RKO (cell line): Measurements from ENCODE around the gene PTGER4.
A peak's percentile ranks its signal among the peaks of the same experiment; 100 is the strongest.
"Not testable (repeated sequence)": the region's sequence is repeated elsewhere in the genome, so short reads cannot be mapped to it uniquely, and the experiment has no call there.

Source experiments
- DNase-seq: peaks from one replicate; pipeline ENCODE4 v3.0.0-alpha.2; 2016; ENCODE audit warnings: low spot score

Gene PTGER4

GRCh38 chr5:40689438-40689837, 9.7 kb downstream of the PTGER4 start:
- DNase-seq: peak; percentile 98

- no peak for DNase-seq
Observed at GRCh38 chr5:40690267-40690666, 10.6 kb downstream of the PTGER4 start.

GRCh38 chr5:40691894-40692293, 12.2 kb downstream of the PTGER4 start:
- DNase-seq: no peak

- DNase-seq: no peak
Observed at GRCh38 chr5:40694433-40694832, 14.7 kb downstream of the PTGER4 start.

GRCh38 chr5:40700116-40700782, 20.5 kb downstream of the PTGER4 start:
- DNase-seq: no peak

GRCh38 chr5:40702027-40702426, 22.3 kb downstream of the PTGER4 start:
- DNase-seq: not testable (repeated sequence)

GRCh38 chr5:40705484-40705883, 25.8 kb downstream of the PTGER4 start:
- DNase-seq: not testable (repeated sequence)

GRCh38 chr5:40710575-40710974, 30.9 kb downstream of the PTGER4 start:
- DNase-seq: not testable (repeated sequence)

GRCh38 chr5:40714001-40714400, 34.3 kb downstream of the PTGER4 start:
- DNase-seq: no peak

- no peak for DNase-seq
Observed at GRCh38 chr5:40716000-40716399, 36.3 kb downstream of the PTGER4 start.

- DNase-seq: no peak
Observed at GRCh38 chr5:40716590-40716989, 36.9 kb downstream of the PTGER4 start.

GRCh38 chr5:40717281-40717680, 37.6 kb downstream of the PTGER4 start:
- peak; percentile 21 for DNase-seq

- no peak for DNase-seq
Observed at GRCh38 chr5:40720069-40720468, 40.4 kb downstream of the PTGER4 start.

- not testable (repeated sequence) for DNase-seq
Observed at GRCh38 chr5:40722497-40722911, 42.8 kb downstream of the PTGER4 start.

- no peak for DNase-seq
Observed at GRCh38 chr5:40733434-40733833, 53.7 kb downstream of the PTGER4 start.

GRCh38 chr5:40733879-40734563, 54.3 kb downstream of the PTGER4 start:
- no peak for DNase-seq

- DNase-seq: no peak
Observed at GRCh38 chr5:40734986-40735385, 55.3 kb downstream of the PTGER4 start.

GRCh38 chr5:40735609-40736008, 55.9 kb downstream of the PTGER4 start:
- no peak for DNase-seq

- peak; percentile 68 for DNase-seq
Observed at GRCh38 chr5:40736103-40736875, 56.6 kb downstream of the PTGER4 start.

GRCh38 chr5:40738502-40738901, 58.8 kb downstream of the PTGER4 start:
- DNase-seq: peak; percentile 31
